HepG2 (cell line): Measurements from ENCODE around the gene NKAIN2. TPM values are rescaled to one million over a fixed set of nuclear protein-coding genes. Genes with fewer than 3 reads are reported as not detected.

Experiments
- ATAC-seq: fragments of 200-7000 bp; cut with Tn5 transposase; 3 replicates; pipeline ENCODE4 v1.9.1; 2020; ENCODE audit warnings: mild to moderate bottlenecking, moderate library complexity
- BruUV-seq: library from RNA; stranded (reverse); fragments of 400-500 nt; replicated peaks from 2 replicates; lab custom pipeline; 2021; lab: Mats Ljungman, UMichigan
- CTCF ChIA-PET: fragments of 300-600 bp; formaldehyde crosslinking; extraction: SDS; loops from one replicate; lab custom pipeline; 2021; ENCODE audit warnings: low total read pairs, inconsistent platforms, low intra/inter-chr PET ratio; lab: Yijun Ruan, JAX
- POLR2A ChIA-PET: fragments of 350-600 bp; sonication (Branson Sonifier 250); formaldehyde crosslinking; loops from one replicate; lab custom pipeline; 2020; ENCODE audit warnings: antibody characterized with exemption, inconsistent platforms; lab: Yijun Ruan, JAX
- DNase-seq: peaks from one replicate; pipeline ENCODE4 v3.0.0-alpha.2; 2015; ENCODE audit warnings: low spot score
- FAIRE-seq: peaks from 3 replicates; lab custom pipeline; 2011; peaks lifted over from hg19 to GRCh38; lab: Jason Lieb, UNC
- H2AFZ ChIP-seq: one replicate; pipeline ENCODE4 v1.6.1; 2011; ENCODE audit warnings: low read length, inconsistent platforms
- H3K27ac ChIP-seq: fragments of 300-600 bp; 3 replicates; pipeline ENCODE4 v1.8.0; 2011; ENCODE audit warnings: mixed run types, mild to moderate bottlenecking, mixed read lengths, low read length, inconsistent platforms; ENCODE audit not compliant: insufficient read depth; ENCODE audit errors: extremely low read length
- H3K27me3 ChIP-seq, 2 experiments: fragments of 200-600 bp in 1 of 2; 2 replicates in 1 of 2; 3 replicates in 1 of 2; pipeline versions ENCODE4 v1.6.0 to v1.8.0; 2011; ENCODE audit warnings: low read length in 2 of 2, mild to moderate bottlenecking in 2 of 2, moderate library complexity in 2 of 2, inconsistent platforms in 1 of 2; ENCODE audit not compliant: insufficient read depth in 2 of 2, control insufficient read depth in 1 of 2
- H3K36me3 ChIP-seq, 2 experiments: fragments of 200-600 bp in 1 of 2; replicated peaks in 1 of 2; 2 replicates in 1 of 2; 3 replicates in 1 of 2; pipeline versions ENCODE4 v1.5.1 to v1.8.0; 2011; ENCODE audit warnings: low read length in 2 of 2, inconsistent platforms in 1 of 2; ENCODE audit not compliant: insufficient read depth in 2 of 2, control insufficient read depth in 1 of 2
- H3K4me1 ChIP-seq: 2 replicates; pipeline ENCODE4 v1.5.1; 2012; ENCODE audit warnings: low read length, inconsistent platforms; ENCODE audit not compliant: insufficient read depth
- H3K4me2 ChIP-seq: 2 replicates; pipeline ENCODE4 v1.6.0; 2011; ENCODE audit warnings: low read depth, low read length, inconsistent platforms
- H3K4me3 ChIP-seq, 3 experiments: fragments of 200-600 bp in 1 of 3; sonication (generic), shearing (Covaris generic) in 1 of 3; replicated peaks in 1 of 3; 2 replicates each; pipeline ENCODE4 v1.5.1; 2011 to 2016; ENCODE audit warnings: low read length in 3 of 3, inconsistent platforms in 2 of 3, low read depth in 2 of 3, mild to moderate bottlenecking in 2 of 3, control low read depth in 1 of 3, mixed read lengths in 1 of 3; ENCODE audit not compliant: insufficient read depth in 1 of 3
- H3K79me2 ChIP-seq: one replicate; pipeline ENCODE4 v1.6.1; 2011; ENCODE audit warnings: low read length, inconsistent platforms; ENCODE audit not compliant: insufficient read depth
- H3K9ac ChIP-seq: 2 replicates; pipeline ENCODE4 v1.6.0; 2011; ENCODE audit warnings: mild to moderate bottlenecking, low read depth, low read length, inconsistent platforms; ENCODE audit not compliant: insufficient read depth
- H3K9me3 ChIP-seq: 2 replicates; pipeline ENCODE4 v1.5.1; 2012; ENCODE audit warnings: mild to moderate bottlenecking, low read length
- H4K20me1 ChIP-seq: 2 replicates; pipeline ENCODE4 v1.6.0; 2011; ENCODE audit warnings: inconsistent platforms, mild to moderate bottlenecking, low read length, moderate library complexity; ENCODE audit not compliant: insufficient read depth
- ARID2 ChIP-seq: sonication (generic); formaldehyde crosslinking; IDR thresholded peaks from 2 replicates; pipeline ENCODE4 v1.8.1; 2022; ENCODE audit warnings: mild to moderate bottlenecking, missing genetic modification reagents, borderline replicate concordance
- ATF7 ChIP-seq, 2 experiments: fragments of 450-650 bp in 1 of 2; sonication (generic) in 1 of 2; formaldehyde crosslinking in 1 of 2; IDR thresholded peaks; 2 replicates each; pipeline versions ENCODE4 v1.4.0 to v1.6.1; 2016 to 2020; ENCODE audit warnings: antibody characterized with exemption in 1 of 2, mild to moderate bottlenecking in 1 of 2, missing genetic modification reagents in 1 of 2
- GTF3A ChIP-seq: sonication (generic); formaldehyde crosslinking; conservative IDR thresholded peaks from 2 replicates; pipeline ENCODE4 v1.4.0; 2020; ENCODE audit warnings: mild to moderate bottlenecking, missing genetic modification reagents
- MIER3 ChIP-seq: IDR thresholded peaks from 2 replicates; pipeline ENCODE4 v1.6.1; 2016; ENCODE audit warnings: missing compliant biosample characterization, borderline replicate concordance
- PRPF4 ChIP-seq: fragments of 200-400 bp; formaldehyde crosslinking; IDR thresholded peaks from 2 replicates; pipeline ENCODE4 v1.6.1; 2016; ENCODE audit warnings: low read length, low read depth; ENCODE audit not compliant: poor library complexity, severe bottlenecking
- ZBTB43 ChIP-seq: sonication (generic); formaldehyde crosslinking; conservative IDR thresholded peaks from 2 replicates; pipeline ENCODE4 v1.4.0; 2020; ENCODE audit warnings: missing genetic modification reagents
- ZNF441 ChIP-seq: sonication (generic); formaldehyde crosslinking; IDR thresholded peaks from 2 replicates; pipeline ENCODE4 v1.7.0; 2021; ENCODE audit warnings: missing genetic modification reagents, borderline replicate concordance
- WGBS: methylation state at CpG from one replicate; pipeline ENCODE4 v1.1.6; 2017; ENCODE audit warnings: low lambda C conversion rate; 5-methylcytosine and 5-hydroxymethylcytosine counted together
- in situ Hi-C: cut with HindIII; loops from 2 replicates; pipeline ENCODE4 v1.10.0; 2017; ENCODE audit warnings: low pct_unique_long_range_greater_than_20kb; ENCODE audit not compliant: extremely low pct_ligation_motif_present
- intact Hi-C: fragments of 100-400 bp; cut with micrococcal nuclease; formaldehyde crosslinking; loops from one replicate; pipeline ENCODE4 v1.10.0; 2022; ENCODE audit not compliant: unreplicated experiment
- polyA plus RNA-seq, 8 experiments: library from polyadenylated mRNA; depleted of rRNA in 3 of 8; stranded (reverse) in 7 of 8; unstranded in 1 of 8; fragments of >200 nt; fragmentation: Illumina TruSeq in 4 of 8; extraction: Trizol in 4 of 8; gene quantifications; 2 replicates each; pipeline versions ENCODE4 v1.2.1 to v1.2.3, GENCODE V29; 2011 to 2016; ENCODE audit warnings: low read depth in 4 of 8, missing spikeins in 1 of 8, mixed read lengths in 1 of 8; ENCODE audit not compliant: insufficient read depth in 1 of 8
- total RNA-seq, 5 experiments: library from RNA; depleted of rRNA; stranded (reverse); fragments of >200 nt; fragmentation: Illumina TruSeq; extraction: Trizol; gene quantifications; 2 replicates each; pipeline ENCODE4 v1.2.3, GENCODE V29; 2016; ENCODE audit warnings: low read depth in 1 of 5
- TF ChIP-seq, protein P1 (sequence below): sonication (generic); formaldehyde crosslinking; IDR thresholded peaks from 2 replicates; pipeline ENCODE4 v1.5.1; 2020; ENCODE audit warnings: mild to moderate bottlenecking, missing genetic modification reagents, borderline replicate concordance

The NKAIN2 gene
- total and polyA plus RNA-seq, 2 of the 13 experiments (the other 11 are each of a cell fraction or from before 2014, with no cell fraction given), result not detected

DNA sequence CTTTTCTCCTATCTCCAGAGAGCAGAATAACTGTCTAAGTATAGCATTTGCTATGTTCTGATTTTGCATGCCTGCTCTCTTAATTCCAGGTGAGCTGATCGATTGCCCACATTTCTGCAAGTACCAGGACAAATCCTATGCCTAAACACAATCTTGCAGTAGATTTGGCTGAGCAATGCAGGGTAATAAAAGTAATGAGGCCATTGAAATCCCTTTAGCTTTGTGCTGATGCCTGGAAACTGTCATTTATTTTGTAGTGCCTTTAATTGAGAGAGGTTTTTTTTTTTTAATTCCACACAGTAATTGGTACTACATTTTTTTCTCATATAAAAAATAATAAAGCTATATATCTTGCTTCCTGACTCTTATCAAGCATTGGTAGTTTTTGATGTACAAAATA, 252.3 kb downstream of the NKAIN2 start:
- Histone ChIP-seq H3K4me1 (no peaks in the 10 kb centered on the region), H2AFZ (no peak overlapping the region), H3K4me2 (no peak overlapping the region), H4K20me1 (no peaks in the 10 kb centered on the region), H3K27ac (no peak overlapping the region), H3K4me3 (no peak overlapping the region), H3K36me3 (no peaks in the 10 kb centered on the region), H3K27me3 (no peaks in the 10 kb centered on the region), H3K9ac (no peak overlapping the region), H3K9me3 (no peaks in the 10 kb centered on the region), H3K79me2 (no peaks in the 10 kb centered on the region)
- WGBS, result 0% methylated on average over 1 of the region's 1 CpG
- no peak for ATAC-seq
- BruUV-seq, result no TSS peak
- ChIA-PET CTCF (no interaction called here), POLR2A (no interaction called here)
- intact Hi-C loops (no loop called here), in situ Hi-C loops (no loop called here)
- DNase-seq, result no peak
- no peak for FAIRE-seq
- TF ChIP-seq MIER3 (CRISPR knock-in tag) (no peak), PRPF4 (no peak), ARID2 (CRISPR knock-in tag) (no peak), ATF7 (IDR thresholded peaks at IDR 0.05) (no peak), ATF7 (CRISPR knock-in tag; IDR thresholded peaks at IDR 0.05) (no peak), GTF3A (no peak), ZNF441 (CRISPR knock-in tag) (no peak), ZBTB43 (CRISPR knock-in tag) (no peak)
- TF ChIP-seq, protein P1, sequence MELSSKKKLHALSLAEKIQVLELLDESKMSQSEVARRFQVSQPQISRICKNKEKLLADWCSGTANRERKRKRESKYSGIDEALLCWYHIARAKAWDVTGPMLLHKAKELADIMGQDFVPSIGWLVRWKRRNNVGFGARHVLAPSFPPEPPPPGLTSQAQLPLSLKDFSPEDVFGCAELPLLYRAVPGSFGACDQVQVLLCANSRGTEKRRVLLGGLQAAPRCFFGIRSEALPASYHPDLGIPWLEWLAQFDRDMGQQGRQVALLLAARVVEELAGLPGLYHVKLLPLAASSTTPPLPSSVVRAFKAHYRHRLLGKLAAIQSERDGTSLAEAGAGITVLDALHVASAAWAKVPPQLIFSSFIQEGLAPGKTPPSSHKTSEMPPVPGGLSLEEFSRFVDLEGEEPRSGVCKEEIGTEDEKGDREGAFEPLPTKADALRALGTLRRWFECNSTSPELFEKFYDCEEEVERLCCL (CRISPR knock-in tag), result no peak
- TF ChIP-seq, all 625 proteins: peak for 0
